ENCODE results near the gene GFOD2.

GFOD2 gene

GRCh38 chr16:67748834-67749233, 29.7 kb upstream of the GFOD2 start:
- TF ChIP-seq GATA2 (IDR thresholded peaks at IDR 0.05; ENCODE audit: low read depth, low read length) = no peak
- TF ChIP-seq GATA3 (IDR thresholded peaks at IDR 0.05; ENCODE audit: low read depth, low read length) = no peak

- no peak for TF ChIP-seq GATA3 (IDR thresholded peaks at IDR 0.05; ENCODE audit: low read depth, low read length)
Observed at GRCh38 chr16:67746846-67747245, 27.7 kb upstream of the GFOD2 start.

GRCh38 chr16:67741118-67741517, 22.0 kb upstream of the GFOD2 start:
- TF ChIP-seq GATA2 (IDR thresholded peaks at IDR 0.05; ENCODE audit: low read depth, low read length) (no peak), GATA3 (IDR thresholded peaks at IDR 0.05; ENCODE audit: low read depth, low read length) (no peak)

- TF ChIP-seq GATA3 (IDR thresholded peaks at IDR 0.05; ENCODE audit: low read depth, low read length) = no peak
- no peak for TF ChIP-seq GATA2 (IDR thresholded peaks at IDR 0.05; ENCODE audit: low read depth, low read length)
Observed at GRCh38 chr16:67740391-67740790, 21.3 kb upstream of the GFOD2 start.

GRCh38 chr16:67736858-67737257, 17.7 kb upstream of the GFOD2 start:
- TF ChIP-seq GATA2 (IDR thresholded peaks at IDR 0.05; ENCODE audit: low read depth, low read length) (no peak), GATA3 (IDR thresholded peaks at IDR 0.05; ENCODE audit: low read depth, low read length) (no peak)

GRCh38 chr16:67734731-67735201, 15.7 kb upstream of the GFOD2 start:
- TF ChIP-seq GATA3 (IDR thresholded peaks at IDR 0.05; ENCODE audit: low read depth, low read length) (no peak), GATA2 (IDR thresholded peaks at IDR 0.05; ENCODE audit: low read depth, low read length) (no peak)

- no peak for TF ChIP-seq GATA2 (IDR thresholded peaks at IDR 0.05; ENCODE audit: low read depth, low read length)
- TF ChIP-seq GATA3 (IDR thresholded peaks at IDR 0.05; ENCODE audit: low read depth, low read length) = no peak
Observed at GRCh38 chr16:67733734-67734470, 14.8 kb upstream of the GFOD2 start.

GRCh38 chr16:67731753-67732095, 12.6 kb upstream of the GFOD2 start:
- TF ChIP-seq GATA3 (IDR thresholded peaks at IDR 0.05; ENCODE audit: low read depth, low read length) (no peak), GATA2 (IDR thresholded peaks at IDR 0.05; ENCODE audit: low read depth, low read length) (no peak)

- TF ChIP-seq GATA2 (IDR thresholded peaks at IDR 0.05; ENCODE audit: low read depth, low read length) (no peak), GATA3 (IDR thresholded peaks at IDR 0.05; ENCODE audit: low read depth, low read length) (no peak)
Observed at GRCh38 chr16:67731071-67731752, 12.1 kb upstream of the GFOD2 start.

- TF ChIP-seq GATA3 (IDR thresholded peaks at IDR 0.05; ENCODE audit: low read depth, low read length) (no peak), GATA2 (IDR thresholded peaks at IDR 0.05; ENCODE audit: low read depth, low read length) (no peak)
Observed at GRCh38 chr16:67730326-67730725, 11.2 kb upstream of the GFOD2 start.

GRCh38 chr16:67729636-67730248, 10.6 kb upstream of the GFOD2 start:
- TF ChIP-seq GATA2 (IDR thresholded peaks at IDR 0.05; ENCODE audit: low read depth, low read length) (no peak), GATA3 (IDR thresholded peaks at IDR 0.05; ENCODE audit: low read depth, low read length) (no peak)

GRCh38 chr16:67727521-67728485, 8.7 kb upstream of the GFOD2 start:
- TF ChIP-seq GATA3 (IDR thresholded peaks at IDR 0.05; ENCODE audit: low read depth, low read length) = no peak

- TF ChIP-seq GATA3 (IDR thresholded peaks at IDR 0.05; ENCODE audit: low read depth, low read length) (no peak), GATA2 (IDR thresholded peaks at IDR 0.05; ENCODE audit: low read depth, low read length) (no peak)
Observed at GRCh38 chr16:67726106-67727034, 7.3 kb upstream of the GFOD2 start.
